ENCODE results near the gene PSMF1. TPM values are rescaled to one million over a fixed set of nuclear protein-coding genes. Genes with fewer than 3 reads are reported as not detected.

Gene PSMF1
- total and polyA plus RNA-seq, 9 of the 15 experiments (the other 6 are each of a cell fraction or from before 2014, with no cell fraction given) = 8.5 to 192 (median 33.2) TPM

GRCh38 chr20:1105599-1106194, 12.7 kb upstream of the PSMF1 start:
- in situ Hi-C loops (cut with MboI) = no loop called here
- no peaks in the 10 kb centered on the region for H4K20me1 ChIP-seq (replicated peaks; ENCODE audit: control insufficient read depth, insufficient read depth, low read length)
- no peaks in the 10 kb centered on the region for H3K27me3 ChIP-seq (ENCODE audit: control insufficient read depth in 2 of 2, insufficient read depth in 2 of 2, low read length in 2 of 2)
- H3K79me2 ChIP-seq (ENCODE audit: control insufficient read depth, insufficient read depth, low read length) = no peaks in the 10 kb centered on the region
- no peaks in the 10 kb centered on the region; a peak in 1 of 5 replicates for H3K4me1 ChIP-seq (replicated peaks in 1 of 2; ENCODE audit: control insufficient read depth in 2 of 2, insufficient read depth in 2 of 2, low read length in 2 of 2)
- no peaks in the 10 kb centered on the region for H3K9me3 ChIP-seq (replicated peaks; ENCODE audit: control insufficient read depth, insufficient read depth, low read depth, low read length)
- no peak overlapping the region for H3K9ac ChIP-seq (ENCODE audit: insufficient read depth in 1 of 2, low read depth in 2 of 2, low read length in 2 of 2)
- no peak overlapping the region for H2AFZ ChIP-seq (ENCODE audit: low read depth, low read length)
- WGBS (ENCODE audit: insufficient coverage, low coverage, missing lambda C conversion rate) = 61% methylated on average over 4 of the region's 6 CpGs
- no peak overlapping the region for H3K4me2 ChIP-seq (ENCODE audit: insufficient read depth, low read length)
- intact Hi-C loops (cut with micrococcal nuclease) = no loop called here
- DNase-seq (ENCODE audit: extremely low read depth in 1 of 4, low spot score in 3 of 4) (no peak), FAIRE-seq (no peak), ATAC-seq (no peak)
- CTCF ChIA-PET (ENCODE audit: low intra/inter-chr PET ratio) = interaction anchor here (1.2 kb wide), 1 partner anchor 287 kb away, joined by 5 read pairs; no protein-coding TSS in a partner anchor
- H3K27ac ChIP-seq (ENCODE audit: extremely low read depth, low read depth, low read length) = no peak overlapping the region
- no TSS peak for BruUV-seq (replicated peaks)
- H3K36me3 ChIP-seq (ENCODE audit: control insufficient read depth, insufficient read depth, low read length) = no peaks in the 10 kb centered on the region
- POLR2A ChIA-PET = no interaction called here
- no peaks in the 10 kb centered on the region for H3K9me1 ChIP-seq (ENCODE audit: control insufficient read depth, insufficient read depth, low read length)
- no peak overlapping the region for H3K4me3 ChIP-seq
- TF ChIP-seq CXXC5 (CRISPR knock-in tag; IDR thresholded peaks at IDR 0.05) = no peak
- TF ChIP-seq GTF2A2 (tag; IDR thresholded peaks at IDR 0.05) = no peak
- no peak for TF ChIP-seq BCL6 (CRISPR knock-in tag; IDR thresholded peaks at IDR 0.05)
- no peak for TF ChIP-seq SNRNP70 (optimal IDR thresholded peaks at IDR 0.05; ENCODE audit: low read depth, low read length)
- TF ChIP-seq FOXJ3 (CRISPR knock-in tag; IDR thresholded peaks at IDR 0.05) = no peak
- no peak for TF ChIP-seq SPI1 (IDR thresholded peaks at IDR 0.05; ENCODE audit: borderline replicate concordance, low read depth, low read length)
- no peak for TF ChIP-seq PKNOX1 (IDR thresholded peaks at IDR 0.05)
- no peak for TF ChIP-seq HNRNPUL1 (IDR thresholded peaks at IDR 0.05; ENCODE audit: low read length)
- TF ChIP-seq THAP12 (CRISPR knock-in tag; IDR thresholded peaks at IDR 0.05) = no peak
- TF ChIP-seq HSF4 (CRISPR knock-in tag; IDR thresholded peaks at IDR 0.05; ENCODE audit: borderline replicate concordance) = no peak
